GM23248 (cell line): ENCODE results near the gene ITGAL. TPM values are rescaled to one million over a fixed set of nuclear protein-coding genes. Genes with fewer than 3 reads are reported as not detected.

Experiments
- DNase-seq: peaks from one replicate; pipeline ENCODE4 v3.0.0-alpha.2; 2015
- H2AFZ ChIP-seq: fragments of 200-600 bp; sonication (generic); 2 replicates; pipeline ENCODE4 v1.6.1; 2016; ENCODE audit warnings: antibody characterized with exemption
- H3F3A ChIP-seq: fragments of 200-600 bp; sonication (generic); 2 replicates; pipeline ENCODE4 v1.6.1; 2016; ENCODE audit warnings: mild to moderate bottlenecking, antibody characterized with exemption, mixed run types; ENCODE audit not compliant: insufficient read depth
- H3K27ac ChIP-seq: fragments of 200-600 bp; sonication (generic); 2 replicates; pipeline ENCODE4 v1.5.1; 2016; ENCODE audit warnings: mild to moderate bottlenecking
- H3K27me3 ChIP-seq: fragments of 200-600 bp; sonication (generic); replicated peaks from 2 replicates; pipeline ENCODE4 v1.6.1; 2016; ENCODE audit warnings: mild to moderate bottlenecking; ENCODE audit not compliant: insufficient read depth
- H3K36me3 ChIP-seq: fragments of 200-600 bp; sonication (generic); 2 replicates; pipeline ENCODE4 v1.6.1; 2016; ENCODE audit warnings: low read depth, mild to moderate bottlenecking
- H3K4me1 ChIP-seq: fragments of 200-600 bp; sonication (generic); 2 replicates; pipeline ENCODE4 v1.6.1; 2016; ENCODE audit warnings: mild to moderate bottlenecking; ENCODE audit not compliant: insufficient read depth
- H3K4me2 ChIP-seq: fragments of 200-600 bp; sonication (generic); one replicate; pipeline ENCODE4 v1.6.1; 2016; ENCODE audit warnings: mild to moderate bottlenecking; ENCODE audit not compliant: unreplicated experiment
- H3K4me3 ChIP-seq: fragments of 200-600 bp; sonication (generic); 2 replicates; pipeline ENCODE4 v1.5.1; 2016; ENCODE audit warnings: mild to moderate bottlenecking
- H3K79me2 ChIP-seq: fragments of 200-600 bp; sonication (generic); 2 replicates; pipeline ENCODE4 v1.6.1; 2016; ENCODE audit warnings: mild to moderate bottlenecking; ENCODE audit not compliant: insufficient read depth
- H3K9ac ChIP-seq: fragments of 200-600 bp; sonication (generic); 2 replicates; pipeline ENCODE4 v1.6.1; 2016; ENCODE audit warnings: mild to moderate bottlenecking
- H3K9me2 ChIP-seq: fragments of 200-600 bp; sonication (generic); 2 replicates; pipeline ENCODE4 v1.6.1; 2016; ENCODE audit warnings: mixed run types, mild to moderate bottlenecking, moderate library complexity; ENCODE audit not compliant: insufficient read depth
- H3K9me3 ChIP-seq: fragments of 200-600 bp; sonication (generic); one replicate; pipeline ENCODE4 v1.6.1; 2017; ENCODE audit warnings: low read depth
- H4K20me1 ChIP-seq: fragments of 200-600 bp; sonication (generic); 2 replicates; pipeline ENCODE4 v1.6.0; 2016; ENCODE audit not compliant: insufficient read depth
- EZH2 ChIP-seq: fragments of 200-600 bp; sonication (generic); IDR thresholded peaks from 2 replicates; pipeline ENCODE4 v1.6.1; 2018; ENCODE audit warnings: antibody characterized with exemption, mild to moderate bottlenecking; ENCODE audit not compliant: insufficient read depth, poor library complexity, severe bottlenecking
- EZH2phosphoT487 ChIP-seq: fragments of 200-600 bp; sonication (generic); IDR thresholded peaks from 2 replicates; pipeline ENCODE4 v1.6.1; 2018; ENCODE audit warnings: antibody characterized with exemption, moderate library complexity, mild to moderate bottlenecking, low read depth; ENCODE audit not compliant: insufficient read depth
- WGBS, 2 experiments: methylation state at CpG; one replicate each; pipeline ENCODE4 v1.1.6; 2015 to 2017; ENCODE audit warnings: low lambda C conversion rate in 2 of 2, low coverage in 1 of 2; ENCODE audit errors: missing lambda C conversion rate in 2 of 2; 5-methylcytosine and 5-hydroxymethylcytosine counted together
- in situ Hi-C: fragments of 300-500 bp; cut with MboI; formaldehyde crosslinking; loops from 2 replicates; pipeline ENCODE4 v1.15.0; 2020
- polyA plus RNA-seq: library from polyadenylated mRNA; unstranded; fragments of >200 nt; fragmentation: Nextera tagmentation; extraction: Ambion mirVana; gene quantifications from 2 replicates; pipeline ENCODE4 v1.2.1, GENCODE V29; 2016
- total RNA-seq: library from RNA; depleted of rRNA; stranded (reverse); fragments of >200 nt; shearing (Covaris generic); gene quantifications from 2 replicates; pipeline ENCODE4 v1.2.3, GENCODE V29; 2014

The ITGAL gene
- total and polyA plus RNA-seq, 2 experiments from 2014 or later = 0.65 TPM; not detected in 1

- Histone ChIP-seq H2AFZ (no peak overlapping the region), H3K4me2 (no peak overlapping the region), H3K4me3 (no peak overlapping the region), H3K79me2 (peaks cover 12% of the 10 kb centered on the region), H3K36me3 (peaks cover 11% of the 10 kb centered on the region; the same call in 1 of the 2 replicates), H4K20me1 (no peaks in the 10 kb centered on the region), H3F3A (peaks cover 17% of the 10 kb centered on the region; the same call in 1 of the 2 replicates), H3K4me1 (peaks cover 14% of the 10 kb centered on the region; the same call in 1 of the 2 replicates), H3K27me3 (no peaks in the 10 kb centered on the region), H3K9ac (no peak overlapping the region), H3K27ac (no peak overlapping the region), H3K9me3 (no peaks in the 10 kb centered on the region), H3K9me2 (no peaks in the 10 kb centered on the region)
- no peak for TF ChIP-seq EZH2phosphoT487
- no peak for TF ChIP-seq EZH2
- in situ Hi-C loops = loop anchor here (10.0 kb wide), 1 partner anchor 185 kb away; no protein-coding TSS in a partner anchor
- 75 to 81% methylated on average over 6 of the region's 6 CpGs for WGBS, 2 experiments
- no peak for DNase-seq
These were observed 32.7 kb upstream of the ITGAL start for GRCh38 chr16:30439720-30440348.

- H3K27ac ChIP-seq = no peak overlapping the region
- no peak overlapping the region for H3K4me3 ChIP-seq
- peaks cover 17% of the 10 kb centered on the region; the same call in 1 of the 2 replicates for H3K4me1 ChIP-seq
- H2AFZ ChIP-seq = no peak overlapping the region
- DNase-seq = no peak
- peaks cover 17% of the 10 kb centered on the region for H3K79me2 ChIP-seq
- in situ Hi-C loops = loop anchor here (10.0 kb wide), 1 partner anchor 181 kb away; no protein-coding TSS in a partner anchor
- H3K27me3 ChIP-seq = no peaks in the 10 kb centered on the region
- H3F3A ChIP-seq = peaks cover 20% of the 10 kb centered on the region; the same call in 1 of the 2 replicates
- no peak overlapping the region for H3K9ac ChIP-seq
- WGBS, 2 experiments = 96 to 97% methylated on average over 2 of the region's 2 CpGs
- no peak overlapping the region for H3K4me2 ChIP-seq
- H3K36me3 ChIP-seq = peaks cover 11% of the 10 kb centered on the region; the same call in 1 of the 2 replicates
- TF ChIP-seq EZH2 (no peak), EZH2phosphoT487 (no peak)
- H3K9me2 ChIP-seq = no peaks in the 10 kb centered on the region
- no peaks in the 10 kb centered on the region for H4K20me1 ChIP-seq
- no peaks in the 10 kb centered on the region for H3K9me3 ChIP-seq
These were observed 28.9 kb upstream of the ITGAL start for GRCh38 chr16:30443631-30444030.

- in situ Hi-C loops = loop anchor here (10.0 kb wide), 1 partner anchor 180 kb away; no protein-coding TSS in a partner anchor
- TF ChIP-seq EZH2 (no peak), EZH2phosphoT487 (no peak)
- peaks cover 17% of the 10 kb centered on the region; the same call in 1 of the 2 replicates for H3K4me1 ChIP-seq
- H3K9ac ChIP-seq = peak overlapping the region; percentile 98
- DNase-seq = no peak
- peaks cover 17% of the 10 kb centered on the region for H3K79me2 ChIP-seq
- peaks cover 11% of the 10 kb centered on the region; the same call in 1 of the 2 replicates for H3K36me3 ChIP-seq
- H3K27ac ChIP-seq = peak overlapping the region; percentile 97
- peak overlapping the region; percentile 88 for H3K4me2 ChIP-seq
- H3F3A ChIP-seq = peaks cover 20% of the 10 kb centered on the region; the same call in 1 of the 2 replicates
- H3K9me3 ChIP-seq = no peaks in the 10 kb centered on the region
- H2AFZ ChIP-seq = peak overlapping the region; percentile 92
- no peaks in the 10 kb centered on the region for H3K9me2 ChIP-seq
- WGBS, 2 experiments = 97% methylated on average over 29 of the region's 29 CpGs
- no peaks in the 10 kb centered on the region for H3K27me3 ChIP-seq
- H3K4me3 ChIP-seq = peak overlapping the region; percentile 98
- H4K20me1 ChIP-seq = no peaks in the 10 kb centered on the region
These were observed 28.1 kb upstream of the ITGAL start for GRCh38 chr16:30444231-30445148.

DNA sequence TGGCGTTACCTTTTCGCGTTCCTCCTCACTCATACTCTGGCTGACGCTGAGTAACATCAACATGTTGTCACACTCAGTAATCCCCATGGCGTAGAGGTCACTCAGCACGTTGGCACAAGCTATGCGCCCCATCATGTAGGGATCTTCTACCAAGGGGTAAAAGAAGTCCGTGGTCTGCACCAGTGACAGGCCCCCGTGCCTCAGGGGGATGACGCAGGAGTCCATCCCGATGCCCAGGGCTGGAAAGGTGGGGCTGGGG, 27.5 kb upstream of the ITGAL start:
- Histone ChIP-seq H3K4me1 (peaks cover 17% of the 10 kb centered on the region; the same call in 1 of the 2 replicates), H2AFZ (peak overlapping the region; percentile 92), H3K27ac (peak overlapping the region; percentile 97), H3K9me2 (no peaks in the 10 kb centered on the region), H3K79me2 (peaks cover 17% of the 10 kb centered on the region), H3K36me3 (peaks cover 11% of the 10 kb centered on the region; the same call in 1 of the 2 replicates), H3F3A (peaks cover 19% of the 10 kb centered on the region; the same call in 1 of the 2 replicates), H4K20me1 (no peaks in the 10 kb centered on the region), H3K9me3 (no peaks in the 10 kb centered on the region), H3K27me3 (no peaks in the 10 kb centered on the region), H3K4me3 (peak overlapping the region; percentile 98), H3K9ac (peak overlapping the region; percentile 98), H3K4me2 (peak overlapping the region; percentile 88)
- DNase-seq = no peak
- TF ChIP-seq EZH2 (no peak), EZH2phosphoT487 (no peak)
- in situ Hi-C loops = loop anchor here (10.0 kb wide), 1 partner anchor 180 kb away; no protein-coding TSS in a partner anchor
- WGBS, 2 experiments = 39 to 45% methylated on average over 11 of the region's 11 CpGs
